NCI-H1417 (cell line): Measurements from ENCODE around the gene NUFIP1.
"Not testable (repeated sequence)": the region's sequence is repeated elsewhere in the genome, so short reads cannot be mapped to it uniquely, and the experiment has no call there.

ENCODE experiments used
- DNase-seq, 3 experiments: peaks; one replicate each; lab custom pipeline; 2025; lab: John Stamatoyannopoulos, UW

The NUFIP1 gene

DNA sequence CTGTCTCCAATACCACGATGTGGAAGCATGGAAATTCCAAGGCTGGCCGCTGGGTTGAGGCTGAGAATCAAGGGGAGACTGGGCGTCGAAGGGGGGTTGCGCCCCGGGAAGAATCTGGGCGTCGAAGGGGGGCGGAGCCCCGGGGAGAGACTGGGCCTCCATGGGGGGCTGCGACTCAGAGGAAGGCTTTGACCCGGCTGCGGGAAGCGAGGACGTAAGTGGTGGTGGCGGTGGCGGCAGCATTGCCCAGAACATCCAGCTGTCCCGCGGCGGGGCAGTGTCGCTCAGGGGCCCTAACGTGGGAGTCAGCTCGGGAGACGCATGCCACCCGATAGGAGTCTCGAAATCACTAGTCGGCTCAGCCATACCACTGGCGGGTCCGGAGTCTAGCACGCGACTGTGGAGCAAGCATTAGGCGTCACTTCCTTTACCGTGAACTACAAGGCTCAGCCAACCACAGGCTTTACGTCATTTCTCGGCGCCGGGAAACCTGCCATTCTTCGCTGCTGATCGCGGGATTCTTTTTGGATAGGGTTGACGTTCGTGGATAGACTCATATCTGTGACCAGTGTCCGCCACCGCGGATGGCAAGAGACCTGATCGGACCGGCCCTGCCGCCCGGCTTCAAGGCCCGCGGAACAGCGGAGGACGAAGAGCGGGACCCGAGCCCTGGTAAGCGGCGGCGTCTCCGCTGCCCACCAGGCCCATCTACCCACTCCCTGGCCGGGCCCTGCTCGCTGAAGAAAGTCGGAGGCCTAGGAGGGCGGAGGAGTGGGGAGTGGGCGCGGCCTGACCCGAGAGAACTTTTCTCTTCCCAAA lies at the start of gene NUFIP1, which contains the start of gene GPALPP1:
Gene NUFIP1 (minus strand): TSS at position 401 of the 819 bp plus-strand sequence. CDS start 35 bp downstream, at position 366.
Gene GPALPP1 (plus strand): TSS at position 468 of the 819 bp plus-strand sequence. CDS start 117 bp downstream, at position 585.
- peak; percentile 83 to 92 (median 88) for DNase-seq

GRCh38 chr13:45036206-45036605 lies 46.9 kb upstream of the NUFIP1 start:
- DNase-seq = no peak

GRCh38 chr13:45034342-45034741 lies 45.1 kb upstream of the NUFIP1 start:
- DNase-seq = no peak

DNA sequence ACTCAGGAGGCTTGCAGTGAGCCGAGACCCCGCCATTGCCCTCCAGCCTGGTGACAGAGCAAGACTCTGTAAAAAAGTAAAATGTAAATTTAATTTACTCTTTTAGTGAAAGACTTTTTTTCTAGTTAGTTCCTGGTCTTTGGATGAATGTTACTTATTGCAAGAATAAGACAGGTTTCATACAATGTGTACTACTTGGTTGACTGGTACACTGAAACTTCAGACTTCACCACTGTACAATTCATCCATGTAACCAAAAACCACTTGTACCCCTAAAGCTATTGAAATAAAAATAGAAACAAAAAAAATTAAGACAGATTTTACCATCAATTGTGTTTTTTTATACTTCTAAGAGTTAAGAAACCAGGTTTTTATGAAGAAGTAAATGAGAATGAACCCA lies 35.6 kb upstream of the NUFIP1 start:
- DNase-seq = no peak

DNA sequence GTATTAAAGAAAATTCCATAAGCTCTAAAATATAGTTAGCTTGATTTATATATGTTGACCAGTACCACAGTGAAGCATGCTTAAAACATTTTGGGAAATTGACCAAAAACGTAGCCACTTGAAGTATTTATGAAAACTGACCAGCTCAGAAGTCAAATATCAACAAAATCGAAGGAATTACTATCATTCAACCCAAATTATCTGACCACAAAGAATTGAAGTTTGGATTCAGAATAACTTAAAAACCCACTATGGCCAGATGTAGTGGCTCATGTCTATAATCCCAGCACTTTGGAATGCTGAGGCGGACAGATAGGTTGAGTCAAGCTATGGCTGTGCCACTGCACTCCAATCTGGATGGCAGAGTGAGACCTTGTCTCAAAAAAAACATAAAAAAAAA lies 32.0 kb upstream of the NUFIP1 start:
- DNase-seq = no peak

- DNase-seq = not testable (repeated sequence)
Observed at GRCh38 chr13:45019981-45020380, 30.7 kb upstream of the NUFIP1 start.

DNA sequence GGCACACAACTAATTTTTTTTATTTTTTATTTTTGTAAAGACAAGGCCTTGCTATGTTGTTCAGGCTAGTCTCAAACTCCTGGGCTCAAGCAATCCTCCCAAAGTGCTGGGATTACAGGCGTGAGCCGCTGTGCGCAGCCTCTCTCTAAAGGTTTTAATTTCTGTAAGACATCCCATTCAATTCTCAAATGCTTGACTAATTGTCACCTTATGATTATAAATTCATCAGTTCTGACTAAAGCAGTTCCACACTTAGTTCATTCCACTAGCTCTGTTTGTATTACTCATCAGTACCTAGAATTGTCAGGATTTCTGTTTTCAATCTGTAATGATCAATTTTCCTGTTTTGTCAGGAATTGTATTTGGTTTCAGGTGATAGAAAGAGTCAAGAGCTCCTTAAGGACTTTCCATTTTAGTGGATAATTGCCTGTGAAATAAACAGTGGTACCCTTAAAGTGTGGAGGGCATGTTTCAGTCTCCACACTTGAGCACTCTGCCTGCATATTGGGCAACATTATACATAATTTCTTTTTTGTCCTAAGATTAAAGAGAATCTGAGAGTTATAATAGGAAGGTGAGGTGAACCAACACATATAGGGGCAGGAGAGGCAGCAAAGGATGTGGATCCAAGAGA lies 27.6 kb upstream of the NUFIP1 start:
- DNase-seq = no peak

DNA sequence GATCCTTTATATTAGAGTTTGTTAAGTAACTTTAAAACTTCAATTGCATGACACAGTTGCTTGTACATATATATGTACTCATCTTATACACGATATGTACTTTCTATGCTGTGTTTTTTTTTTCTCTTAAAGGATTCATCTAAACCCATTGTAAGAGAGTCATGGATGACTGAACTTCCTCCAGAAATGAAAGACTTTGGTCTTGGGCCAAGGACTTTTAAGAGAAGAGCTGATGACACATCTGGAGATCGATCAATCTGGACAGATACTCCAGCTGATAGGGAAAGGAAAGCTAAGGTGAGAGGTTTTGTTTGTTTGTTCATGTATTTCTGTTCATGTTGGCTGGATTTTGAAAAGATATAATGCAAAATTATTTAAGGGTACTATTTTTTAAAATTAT lies 26.0 kb upstream of the NUFIP1 start:
- no peak for DNase-seq

GRCh38 chr13:45011198-45011597 lies 21.9 kb upstream of the NUFIP1 start:
- DNase-seq = no peak

DNA sequence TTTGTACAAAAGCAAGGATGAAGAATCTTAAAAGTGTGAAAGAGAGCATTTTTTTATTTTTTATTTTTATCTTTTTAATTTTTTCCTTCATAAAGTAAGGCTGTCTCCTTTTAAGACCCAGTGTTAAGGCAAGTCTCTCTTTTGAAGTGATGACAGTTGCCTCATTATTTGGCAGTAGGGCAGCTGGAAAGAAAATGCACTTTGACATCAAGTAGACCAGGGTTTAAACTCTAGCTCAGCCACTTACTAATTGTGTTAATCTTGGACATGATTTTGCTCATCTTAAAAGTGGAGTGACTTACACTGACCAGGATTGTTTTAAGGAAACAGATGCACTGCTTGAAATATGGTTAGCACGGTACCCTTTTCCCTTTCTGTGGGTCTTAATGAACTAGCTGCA lies 18.6 kb upstream of the NUFIP1 start:
- DNase-seq = no peak

GRCh38 chr13:45007225-45007624 lies 18.0 kb upstream of the NUFIP1 start:
- no peak for DNase-seq

DNA sequence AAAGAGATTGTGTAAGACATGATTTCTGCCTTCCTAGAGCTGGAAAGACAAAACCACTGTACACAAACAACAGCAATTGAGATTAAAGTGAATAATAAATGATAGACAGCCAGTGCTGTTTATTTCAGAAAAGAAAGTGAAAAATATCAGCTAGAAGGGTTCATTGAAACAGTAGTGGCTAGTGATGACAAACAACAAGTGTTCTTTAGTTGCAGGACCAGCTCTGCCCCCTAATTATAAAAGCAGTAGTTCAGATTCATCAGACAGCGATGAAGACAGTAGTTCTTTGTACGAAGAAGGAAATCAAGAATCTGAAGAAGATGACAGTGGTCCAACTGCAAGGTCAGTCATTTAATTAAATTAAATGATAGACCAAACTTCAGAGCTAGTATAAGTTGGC lies 14.8 kb upstream of the NUFIP1 start:
- DNase-seq = no peak

DNA sequence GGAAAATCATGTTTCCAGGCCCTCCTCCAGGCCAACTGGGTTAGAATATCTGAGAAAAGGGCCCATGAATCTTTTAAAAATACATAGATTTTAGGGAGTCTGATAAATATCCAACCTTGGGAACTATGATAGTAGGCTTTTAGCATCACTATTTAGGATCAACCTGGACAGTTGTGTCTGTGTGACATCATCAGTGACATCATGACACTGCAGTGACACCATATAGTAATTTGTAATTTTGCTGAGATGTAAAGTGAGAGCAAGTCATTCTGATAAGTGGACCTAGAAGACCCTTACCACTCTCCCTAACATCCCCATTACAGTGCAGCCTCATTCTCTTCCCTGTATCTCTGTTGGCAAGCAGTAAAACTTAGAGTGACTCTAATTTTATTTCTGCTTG lies 14.1 kb upstream of the NUFIP1 start:
- DNase-seq = no peak

DNA sequence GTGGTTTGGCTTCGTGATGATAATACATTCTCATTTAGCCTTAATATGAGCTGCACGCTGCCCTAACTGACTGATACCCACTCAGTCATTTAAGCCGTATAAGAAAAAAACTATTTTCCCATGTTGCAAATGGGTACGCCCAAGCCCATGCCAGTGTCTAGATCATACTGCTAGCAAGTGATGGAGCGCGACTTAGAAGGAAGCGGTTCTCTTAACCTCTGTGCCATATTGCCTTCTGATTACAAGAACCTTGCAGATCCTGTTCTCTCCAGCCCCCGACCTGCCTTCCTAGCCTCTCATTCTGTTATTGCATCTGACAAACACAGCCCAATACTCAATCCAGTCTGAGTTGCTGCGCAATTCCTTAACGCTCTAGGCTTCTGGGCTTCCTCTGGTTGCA lies 670 bp upstream of the NUFIP1 start:
- DNase-seq = no peak

- DNase-seq = no peak
Observed at GRCh38 chr13:44978328-44978727, 10.9 kb downstream of the NUFIP1 start.

GRCh38 chr13:44976949-44977583 lies 12.2 kb downstream of the NUFIP1 start:
- DNase-seq = no peak

- no peak for DNase-seq
Observed at GRCh38 chr13:44976196-44976595, 13.1 kb downstream of the NUFIP1 start.

- no peak for DNase-seq
Observed at GRCh38 chr13:44974056-44974793, 15.0 kb downstream of the NUFIP1 start.

DNA sequence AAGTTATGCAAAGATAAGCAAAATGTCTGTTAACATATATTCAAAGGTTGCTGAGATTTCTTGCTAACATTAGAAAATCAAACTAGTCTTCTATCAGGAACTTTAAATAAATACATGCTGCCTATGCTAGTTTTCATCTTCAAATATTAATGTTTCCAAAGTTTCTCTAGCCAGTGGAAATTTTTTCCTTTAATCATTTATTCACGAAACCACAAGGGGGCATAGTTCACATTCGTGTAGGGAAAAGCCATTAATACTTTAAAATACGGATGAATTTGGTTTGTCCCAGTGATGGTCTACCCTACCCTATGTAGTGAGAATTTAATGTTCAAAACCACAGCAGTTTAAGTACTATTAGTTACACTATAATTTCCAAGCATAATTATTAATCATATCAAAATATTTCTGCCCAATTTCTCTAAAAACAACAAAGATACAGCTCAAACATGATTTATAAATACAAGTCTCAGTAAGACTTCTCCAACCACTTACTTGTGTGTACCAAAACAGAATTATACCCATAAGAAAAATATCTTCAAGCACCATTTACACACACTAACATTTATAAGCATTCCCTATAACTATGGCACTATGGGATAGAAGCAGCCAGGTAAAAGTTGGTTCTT lies 16.2 kb downstream of the NUFIP1 start:
- peak; percentile 14 to 52 (median 16) for DNase-seq

DNA sequence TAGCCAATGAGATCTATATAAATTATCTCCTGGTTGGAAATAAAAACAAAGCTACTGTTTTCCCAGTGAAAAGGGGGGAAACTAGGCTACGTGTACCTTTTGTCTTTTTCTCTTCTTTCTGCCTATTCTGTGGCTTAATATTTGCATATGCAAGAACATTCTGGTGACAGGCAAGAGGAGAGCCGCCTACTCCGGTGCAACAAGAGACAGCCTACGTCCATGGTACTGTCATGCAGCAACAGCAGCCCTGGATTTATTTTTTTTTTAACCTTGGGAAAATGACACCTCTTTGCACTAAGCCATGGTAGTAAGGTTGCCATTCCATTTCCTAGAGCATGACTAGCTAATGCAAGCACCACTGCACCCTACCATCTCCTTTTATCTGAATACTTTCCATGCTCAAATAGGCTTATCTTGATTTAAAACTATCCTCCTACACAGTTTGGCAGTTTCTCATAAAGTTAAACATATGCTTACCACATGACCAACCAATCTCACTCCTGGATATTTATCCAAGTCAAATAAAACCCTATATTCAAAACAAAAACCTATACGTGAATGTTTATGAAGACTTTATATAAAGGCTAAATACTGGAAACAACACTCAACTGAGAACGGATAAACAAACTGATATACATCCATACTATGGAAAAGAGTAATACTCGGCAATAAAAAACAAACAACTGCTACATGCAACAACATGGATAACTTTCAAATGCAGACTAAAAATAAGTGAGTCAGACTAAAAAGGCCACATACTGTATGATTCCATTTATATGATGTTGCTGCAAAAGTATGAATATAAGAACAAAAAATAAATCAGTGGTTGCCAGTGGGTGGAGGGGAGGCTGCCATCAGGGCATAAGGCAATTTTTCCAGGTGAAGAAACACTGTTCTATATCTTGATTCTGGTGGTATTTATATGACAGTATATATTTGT lies 17.3 kb downstream of the NUFIP1 start:
- no peak for DNase-seq
